Endometrial microvascular endothelial cells (primary cell): ENCODE results near the gene NLRP1. TPM values are rescaled to one million over a fixed set of nuclear protein-coding genes. Genes with fewer than 3 reads are reported as not detected.
"Not testable (repeated sequence)": the region's sequence is repeated elsewhere in the genome, so short reads cannot be mapped to it uniquely, and the experiment has no call there.

ENCODE experiments used
- in situ Hi-C: cut with HindIII; loops from 2 replicates; pipeline ENCODE4 v1.10.0; 2017; ENCODE audit warnings: low sequenced_read_pairs, low pct_unique_long_range_greater_than_20kb; ENCODE audit errors: inconsistent ontology term
- total RNA-seq: library from RNA; depleted of rRNA; stranded (reverse); fragments of >200 nt; gene quantifications from one replicate; pipeline ENCODE4 v1.2.3, GENCODE V29; 2015; ENCODE audit errors: inconsistent ontology term

NLRP1 gene
- total RNA-seq, 1 donor from 2014 or later, result 35.2 TPM

GRCh38 chr17:5592382-5592781, 8.1 kb upstream of the NLRP1 start:
- in situ Hi-C loops, result loop anchor here (10.0 kb wide), 1 partner anchor 822 kb away; no protein-coding TSS in a partner anchor

- in situ Hi-C loops, result loop anchor here (10.0 kb wide), 1 partner anchor 823 kb away; no protein-coding TSS in a partner anchor
Observed at GRCh38 chr17:5591966-5592365, 7.7 kb upstream of the NLRP1 start.

- in situ Hi-C loops, result no loop called here
Observed at GRCh38 chr17:5588584-5588983, 4.3 kb upstream of the NLRP1 start.

GRCh38 chr17:5587438-5588032, 3.2 kb upstream of the NLRP1 start:
- in situ Hi-C loops, result no loop called here

GRCh38 chr17:5585836-5586521, 1.7 kb upstream of the NLRP1 start:
- in situ Hi-C loops, result no loop called here

- in situ Hi-C loops, result no loop called here
Observed at GRCh38 chr17:5585287-5585794, 1.0 kb upstream of the NLRP1 start.

- in situ Hi-C loops, result no loop called here
Observed at GRCh38 chr17:5583426-5584382, 605 bp downstream of the NLRP1 start.

- in situ Hi-C loops, result no loop called here
Observed at GRCh38 chr17:5582209-5583185, 1.8 kb downstream of the NLRP1 start.

- in situ Hi-C loops, result no loop called here
Observed at GRCh38 chr17:5581655-5582054, 2.7 kb downstream of the NLRP1 start.

GRCh38 chr17:5580969-5581368, 3.3 kb downstream of the NLRP1 start:
- in situ Hi-C loops, result no loop called here

GRCh38 chr17:5580367-5580766, 3.9 kb downstream of the NLRP1 start:
- in situ Hi-C loops, result no loop called here

GRCh38 chr17:5578768-5579167, 5.5 kb downstream of the NLRP1 start:
- in situ Hi-C loops, result not testable (repeated sequence)

GRCh38 chr17:5573017-5573416, 11.3 kb downstream of the NLRP1 start:
- in situ Hi-C loops, result not testable (repeated sequence)

GRCh38 chr17:5571281-5571680, 13.0 kb downstream of the NLRP1 start:
- in situ Hi-C loops, result no loop called here

- in situ Hi-C loops, result no loop called here
Observed at GRCh38 chr17:5565808-5566207, 18.5 kb downstream of the NLRP1 start.

GRCh38 chr17:5563456-5563855, 20.9 kb downstream of the NLRP1 start:
- in situ Hi-C loops, result no loop called here

- in situ Hi-C loops, result no loop called here
Observed at GRCh38 chr17:5562661-5563360, 21.5 kb downstream of the NLRP1 start.
